GM18951 (cell line): Measurements from ENCODE around the gene GRIK3.

ENCODE experiments used
- POLR2A ChIP-seq: IDR thresholded peaks from 4 replicates; pipeline ENCODE4 v1.6.1; 2011; ENCODE audit warnings: mild to moderate bottlenecking; ENCODE audit not compliant: insufficient read length, insufficient read depth; ENCODE audit errors: extremely low read depth
- in situ Hi-C: fragments of 300-500 bp; cut with MboI; formaldehyde crosslinking; loops from one replicate; pipeline ENCODE4 v1.12.0; 2022; ENCODE audit warnings: low sequenced_read_pairs, mixed read lengths, inconsistent platforms; ENCODE audit not compliant: unreplicated experiment

Gene GRIK3

GRCh38 chr1:37038227-37039093, 4.1 kb upstream of the GRIK3 start:
- in situ Hi-C loops, result no loop called here
- TF ChIP-seq POLR2A, result no peak

GRCh38 chr1:37037690-37038089, 3.4 kb upstream of the GRIK3 start:
- TF ChIP-seq POLR2A, result no peak
- in situ Hi-C loops, result no loop called here

- no peak for TF ChIP-seq POLR2A
- in situ Hi-C loops, result no loop called here
Observed at GRCh38 chr1:37036667-37037053, 2.3 kb upstream of the GRIK3 start.

- TF ChIP-seq POLR2A, result no peak
- in situ Hi-C loops, result no loop called here
Observed at GRCh38 chr1:37035796-37036666, 1.7 kb upstream of the GRIK3 start.

GRCh38 chr1:37035014-37035691, 838 bp upstream of the GRIK3 start:
- in situ Hi-C loops, result no loop called here
- no peak for TF ChIP-seq POLR2A

GRCh38 chr1:37033355-37034101, 787 bp downstream of the GRIK3 start:
- in situ Hi-C loops, result no loop called here
- no peak for TF ChIP-seq POLR2A

- in situ Hi-C loops, result no loop called here
Observed at GRCh38 chr1:37032660-37033354, 1.5 kb downstream of the GRIK3 start.

GRCh38 chr1:37031871-37032270, 2.4 kb downstream of the GRIK3 start:
- in situ Hi-C loops, result no loop called here
- no peak for TF ChIP-seq POLR2A

More at GRCh38 chr1:37032660-37033354, 1.5 kb downstream of the GRIK3 start:
- TF ChIP-seq POLR2A, result no peak

- no peak for TF ChIP-seq POLR2A
- in situ Hi-C loops, result no loop called here
Observed at GRCh38 chr1:37031429-37031828, 2.9 kb downstream of the GRIK3 start.

GRCh38 chr1:37028981-37029617, 5.2 kb downstream of the GRIK3 start:
- no peak for TF ChIP-seq POLR2A
- in situ Hi-C loops, result no loop called here

GRCh38 chr1:37021502-37021901, 12.8 kb downstream of the GRIK3 start:
- in situ Hi-C loops, result no loop called here
- TF ChIP-seq POLR2A, result no peak

- no peak for TF ChIP-seq POLR2A
- in situ Hi-C loops, result no loop called here
Observed at GRCh38 chr1:37020653-37021277, 13.6 kb downstream of the GRIK3 start.
